ENCODE measurements around the gene ZFP36L1. TPM values are rescaled to one million over a fixed set of nuclear protein-coding genes. Genes with fewer than 3 reads are reported as not detected.

The ZFP36L1 gene
- total and polyA plus RNA-seq, 7 donors, result 45.4 to 225 (median 117) TPM

GRCh38 chr14:68749487-68750475, 43.1 kb downstream of the ZFP36L1 start:
- TF ChIP-seq CTCF (IDR thresholded peaks at IDR 0.05), result no peak
- WGBS, 3 donors, result 84 to 91% (median 89%) methylated on average over 11 of the region's 11 CpGs
- no peak overlapping the region for H3K27ac ChIP-seq
- no peak for DNase-seq
- intact Hi-C loops (cut with DNase I), result no loop called here
- no peaks in the 10 kb centered on the region for H3K9me3 ChIP-seq
- no peak overlapping the region for H3K4me3 ChIP-seq
- H3K36me3 ChIP-seq (ENCODE audit: insufficient read depth in 1 of 2, low read depth in 1 of 2), result no peaks in the 10 kb centered on the region
- no peaks in the 10 kb centered on the region for H3K27me3 ChIP-seq (ENCODE audit: insufficient read depth in 3 of 3, low read length in 2 of 3)
- H3K4me1 ChIP-seq, result no peaks in the 10 kb centered on the region
- no peak for ATAC-seq

GRCh38 chr14:68748691-68749090, 44.2 kb downstream of the ZFP36L1 start:
- H3K27ac ChIP-seq, result no peak overlapping the region
- intact Hi-C loops (cut with DNase I), result no loop called here
- H3K4me1 ChIP-seq, result no peaks in the 10 kb centered on the region
- H3K9me3 ChIP-seq, result no peaks in the 10 kb centered on the region
- 68 to 81% (median 69%) methylated on average over 5 of the region's 5 CpGs for WGBS, 3 donors
- TF ChIP-seq CTCF (IDR thresholded peaks at IDR 0.05), result no peak
- H3K27me3 ChIP-seq (ENCODE audit: insufficient read depth in 3 of 3, low read length in 2 of 3), result no peaks in the 10 kb centered on the region
- no peak overlapping the region for H3K4me3 ChIP-seq
- H3K36me3 ChIP-seq (ENCODE audit: insufficient read depth in 1 of 2, low read depth in 1 of 2), result no peaks in the 10 kb centered on the region
- DNase-seq (no peak), ATAC-seq (no peak)

- Histone ChIP-seq H3K9me3 (no peaks in the 10 kb centered on the region), H3K27me3 (ENCODE audit: insufficient read depth in 3 of 3, low read length in 2 of 3) (no peaks in the 10 kb centered on the region), H3K36me3 (ENCODE audit: insufficient read depth in 1 of 2, low read depth in 1 of 2) (no peaks in the 10 kb centered on the region), H3K27ac (no peak overlapping the region), H3K4me1 (no peaks in the 10 kb centered on the region), H3K4me3 (no peak overlapping the region)
- intact Hi-C loops (cut with DNase I), result no loop called here
- DNase-seq (no peak), ATAC-seq (no peak)
- no peak for TF ChIP-seq CTCF (IDR thresholded peaks at IDR 0.05)
- WGBS, 3 donors, result 83 to 97% (median 95%) methylated on average over 10 of the region's 10 CpGs
Observed at GRCh38 chr14:68748260-68748659, 44.6 kb downstream of the ZFP36L1 start.

GRCh38 chr14:68747393-68747792, 45.5 kb downstream of the ZFP36L1 start:
- WGBS, 3 donors, result 87 to 95% (median 89%) methylated on average over 5 of the region's 5 CpGs
- no peak for ATAC-seq
- no peak for TF ChIP-seq CTCF (IDR thresholded peaks at IDR 0.05)
- Histone ChIP-seq H3K4me1 (no peaks in the 10 kb centered on the region), H3K36me3 (ENCODE audit: insufficient read depth in 1 of 2, low read depth in 1 of 2) (no peaks in the 10 kb centered on the region), H3K27ac (no peak overlapping the region), H3K9me3 (no peaks in the 10 kb centered on the region), H3K27me3 (ENCODE audit: insufficient read depth in 3 of 3, low read length in 2 of 3) (no peaks in the 10 kb centered on the region), H3K4me3 (no peak overlapping the region)
- no peak for DNase-seq
- intact Hi-C loops (cut with DNase I), result no loop called here
